Measurements from ENCODE around the gene C4BPA. TPM values are rescaled to one million over a fixed set of nuclear protein-coding genes. Genes with fewer than 3 reads are reported as not detected.

The C4BPA gene
- total and polyA plus RNA-seq, 2 of the 4 experiments (the other 2 are of a cell fraction) = not detected

DNA sequence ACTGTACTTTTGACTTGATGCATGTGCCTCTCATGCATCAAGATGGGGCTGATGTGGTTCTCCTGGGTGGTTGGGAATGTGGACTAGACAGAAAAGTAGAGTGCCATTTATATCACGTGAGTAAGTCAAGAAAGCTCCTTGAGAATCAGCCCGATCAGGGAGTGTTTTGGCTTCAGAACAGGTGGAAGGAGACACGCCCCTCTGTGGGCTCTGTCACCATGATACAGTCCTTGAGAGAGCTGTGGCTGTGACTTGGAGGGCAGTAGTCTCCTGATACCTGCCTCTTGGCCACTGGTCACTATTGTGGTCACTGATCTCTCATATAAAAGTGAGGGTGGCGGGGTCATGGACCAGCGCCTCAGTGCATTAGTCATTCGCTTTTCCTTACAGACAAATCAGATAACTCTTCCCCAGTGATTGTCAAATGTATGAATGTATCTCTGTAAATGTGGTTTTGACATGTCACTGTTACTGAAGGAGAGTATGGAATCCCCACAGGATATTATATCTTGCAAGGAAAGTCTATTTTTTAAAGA lies 24.3 kb upstream of the C4BPA start:
- H3K36me3 ChIP-seq (ENCODE audit: control insufficient read depth, insufficient read depth, low read length) = no peaks in the 10 kb centered on the region
- H3K4me3 ChIP-seq (ENCODE audit: insufficient read depth, low read depth, low read length) = no peak overlapping the region
- BruUV-seq (replicated peaks) = no TSS peak
- WGBS, 2 experiments (ENCODE audit: extremely low coverage in 2 of 2, insufficient read length in 1 of 2) = no CpG with 5 or more reads among the region's 6 CpGs
- H3K18ac ChIP-seq (ENCODE audit: low read depth, low read length) = no peak overlapping the region
- H3K14ac ChIP-seq (replicated peaks; ENCODE audit: low read depth, low read length) = no peak overlapping the region
- H2BK5ac ChIP-seq (ENCODE audit: low read depth, low read length, poor library complexity, severe bottlenecking) = no peak overlapping the region
- H3K23ac ChIP-seq (ENCODE audit: low read depth, low read length) = no peak overlapping the region
- H3K9ac ChIP-seq (ENCODE audit: low read depth, low read length) = no peak overlapping the region
- no peaks in the 10 kb centered on the region for H3K9me3 ChIP-seq (ENCODE audit: control insufficient read depth, insufficient read depth, low read length)
- in situ Hi-C loops (cut with MboI; ENCODE audit: low sequenced_read_pairs) = loop anchor here (5.0 kb wide), 1 partner anchor 48 kb away; no protein-coding TSS in a partner anchor
- no peak overlapping the region for H2AFZ ChIP-seq (replicated peaks; ENCODE audit: low read length, poor library complexity)
- H3K4me1 ChIP-seq (ENCODE audit: control insufficient read depth, insufficient read depth, low read length) = no peaks in the 10 kb centered on the region
- no peaks in the 10 kb centered on the region for H4K20me1 ChIP-seq (ENCODE audit: insufficient read depth, low read length)
- no peak overlapping the region for H4K91ac ChIP-seq (ENCODE audit: insufficient read depth, low read depth, low read length)
- H2BK15ac ChIP-seq (ENCODE audit: low read depth, low read length) = no peak overlapping the region
- H3K27ac ChIP-seq (ENCODE audit: insufficient read depth, low read length) = no peak overlapping the region
- ChIA-PET POLR2A (ENCODE audit: unreplicated experiment) (no interaction called here), CTCF (interaction anchor here (0.5 to 1.3 kb wide), 2 partner anchors 15 to 326 kb away, joined by 3 read pairs; no protein-coding TSS in a partner anchor)
- TF ChIP-seq, protein P1, sequence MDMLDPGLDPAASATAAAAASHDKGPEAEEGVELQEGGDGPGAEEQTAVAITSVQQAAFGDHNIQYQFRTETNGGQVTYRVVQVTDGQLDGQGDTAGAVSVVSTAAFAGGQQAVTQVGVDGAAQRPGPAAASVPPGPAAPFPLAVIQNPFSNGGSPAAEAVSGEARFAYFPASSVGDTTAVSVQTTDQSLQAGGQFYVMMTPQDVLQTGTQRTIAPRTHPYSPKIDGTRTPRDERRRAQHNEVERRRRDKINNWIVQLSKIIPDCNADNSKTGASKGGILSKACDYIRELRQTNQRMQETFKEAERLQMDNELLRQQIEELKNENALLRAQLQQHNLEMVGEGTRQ (IDR thresholded peaks at IDR 0.05; ENCODE audit: low read depth, low read length) = no peak
- TF ChIP-seq NFE2L2 (IDR thresholded peaks at IDR 0.05; ENCODE audit: low read depth, low read length) (no peak), MAZ (IDR thresholded peaks at IDR 0.05; ENCODE audit: borderline replicate concordance, low read depth, low read length) (no peak), RCOR1 (IDR thresholded peaks at IDR 0.05; ENCODE audit: insufficient replicate concordance, low read length) (no peak), BHLHE40 (IDR thresholded peaks at IDR 0.05; ENCODE audit: low read depth, low read length) (no peak), RAD21 (IDR thresholded peaks at IDR 0.05; ENCODE audit: low read length) (no peak), RFX5 (IDR thresholded peaks at IDR 0.05; ENCODE audit: low read depth, low read length) (no peak), POLR2A (IDR thresholded peaks at IDR 0.05; ENCODE audit: low read depth, low read length) (no peak), MXI1 (IDR thresholded peaks at IDR 0.05; ENCODE audit: borderline replicate concordance, low read depth, low read length) (no peak)
- TF ChIP-seq, protein P2, sequence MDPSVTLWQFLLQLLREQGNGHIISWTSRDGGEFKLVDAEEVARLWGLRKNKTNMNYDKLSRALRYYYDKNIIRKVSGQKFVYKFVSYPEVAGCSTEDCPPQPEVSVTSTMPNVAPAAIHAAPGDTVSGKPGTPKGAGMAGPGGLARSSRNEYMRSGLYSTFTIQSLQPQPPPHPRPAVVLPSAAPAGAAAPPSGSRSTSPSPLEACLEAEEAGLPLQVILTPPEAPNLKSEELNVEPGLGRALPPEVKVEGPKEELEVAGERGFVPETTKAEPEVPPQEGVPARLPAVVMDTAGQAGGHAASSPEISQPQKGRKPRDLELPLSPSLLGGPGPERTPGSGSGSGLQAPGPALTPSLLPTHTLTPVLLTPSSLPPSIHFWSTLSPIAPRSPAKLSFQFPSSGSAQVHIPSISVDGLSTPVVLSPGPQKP (IDR thresholded peaks at IDR 0.05; ENCODE audit: borderline replicate concordance, low read depth, low read length) = no peak
- H3K9me1 ChIP-seq (ENCODE audit: insufficient read depth, low read length) = no peaks in the 10 kb centered on the region
- H4K8ac ChIP-seq (ENCODE audit: low read depth in 2 of 2, low read length in 2 of 2) = no peak overlapping the region
- no peak overlapping the region for H2AK9ac ChIP-seq (replicated peaks; ENCODE audit: low read depth, low read length, poor library complexity)
- no peak overlapping the region for H3K4ac ChIP-seq (ENCODE audit: low read depth, low read length)
- no peak overlapping the region for H3K4me2 ChIP-seq (ENCODE audit: low read depth, low read length)
- no peak for ATAC-seq (ENCODE audit: low read depth)
- H4K5ac ChIP-seq (ENCODE audit: low read depth, low read length) = no peak overlapping the region
- peaks cover 10% of the 10 kb centered on the region for H3K27me3 ChIP-seq (ENCODE audit: control insufficient read depth, insufficient read depth, low read length)
- intact Hi-C loops (cut with micrococcal nuclease) = loop anchor here (5.0 to 10.0 kb wide), 4 partner anchors 142 to 472 kb away; no protein-coding TSS in a partner anchor
- H3K79me1 ChIP-seq (ENCODE audit: low read depth in 1 of 2, low read length in 2 of 2) = no peaks in the 10 kb centered on the region
- H2BK120ac ChIP-seq (ENCODE audit: low read depth, low read length) = no peak overlapping the region
- H2BK20ac ChIP-seq (ENCODE audit: low read depth, low read length) = no peak overlapping the region
- dilution Hi-C loops (cut with HindIII; ENCODE audit: low sequenced_read_pairs, unreplicated experiment) = no loop called here
- DNase-seq = no peak
- no peak overlapping the region for H3K56ac ChIP-seq (ENCODE audit: extremely low read depth, insufficient read depth, low read length)
- H2AK5ac ChIP-seq (ENCODE audit: low read depth, low read length) = no peak overlapping the region

All from IMR-90 (cell line).